ENCODE measurements around the gene HMOX1.
"Not testable (repeated sequence)": the region's sequence is repeated elsewhere in the genome, so short reads cannot be mapped to it uniquely, and the experiment has no call there.

Gene HMOX1

DNA sequence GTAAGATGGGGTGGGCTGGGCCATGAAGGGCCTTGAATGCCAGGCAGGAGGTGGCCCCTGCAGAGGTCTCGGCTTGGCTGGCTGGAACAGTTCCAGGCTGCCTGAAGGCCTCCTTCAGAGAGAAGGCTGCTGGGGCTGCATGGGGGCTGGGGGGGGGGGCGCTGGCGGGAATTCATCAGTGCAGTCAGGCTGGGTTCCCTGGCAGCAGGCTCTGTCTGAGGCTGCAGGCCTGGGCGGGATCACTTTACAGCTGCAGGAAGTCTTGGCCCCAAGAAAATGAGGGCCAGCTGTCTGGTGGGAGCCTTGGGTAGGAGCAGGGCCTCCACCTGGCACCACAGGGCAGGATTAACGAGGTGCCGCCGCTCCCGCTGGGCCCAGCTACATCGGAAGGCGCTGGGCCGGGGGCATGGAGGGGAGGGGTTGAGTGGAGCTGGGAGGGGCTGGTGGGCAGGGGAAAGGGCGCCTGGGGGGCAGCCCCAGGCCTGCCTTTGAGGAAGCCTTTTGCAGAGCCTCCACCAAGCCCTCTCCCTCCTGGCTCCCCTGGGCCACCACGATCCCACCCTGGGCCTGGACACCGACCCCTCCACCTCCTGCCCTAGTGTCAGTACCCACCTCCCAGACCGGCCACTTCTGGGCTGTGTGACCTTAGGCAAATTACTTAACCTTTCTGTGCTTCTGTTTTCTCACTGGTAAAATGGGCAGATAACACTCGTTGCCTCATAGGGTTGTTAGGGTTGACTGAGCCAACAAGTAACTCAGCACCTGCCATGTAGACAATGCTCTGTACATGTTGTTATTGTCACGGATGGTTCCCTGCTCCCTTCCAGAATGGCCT lies 31.0 kb upstream of the HMOX1 start:
- DNase-seq (ENCODE audit: insufficient read length, low spot score) (no peak), FAIRE-seq (no peak)

DNA sequence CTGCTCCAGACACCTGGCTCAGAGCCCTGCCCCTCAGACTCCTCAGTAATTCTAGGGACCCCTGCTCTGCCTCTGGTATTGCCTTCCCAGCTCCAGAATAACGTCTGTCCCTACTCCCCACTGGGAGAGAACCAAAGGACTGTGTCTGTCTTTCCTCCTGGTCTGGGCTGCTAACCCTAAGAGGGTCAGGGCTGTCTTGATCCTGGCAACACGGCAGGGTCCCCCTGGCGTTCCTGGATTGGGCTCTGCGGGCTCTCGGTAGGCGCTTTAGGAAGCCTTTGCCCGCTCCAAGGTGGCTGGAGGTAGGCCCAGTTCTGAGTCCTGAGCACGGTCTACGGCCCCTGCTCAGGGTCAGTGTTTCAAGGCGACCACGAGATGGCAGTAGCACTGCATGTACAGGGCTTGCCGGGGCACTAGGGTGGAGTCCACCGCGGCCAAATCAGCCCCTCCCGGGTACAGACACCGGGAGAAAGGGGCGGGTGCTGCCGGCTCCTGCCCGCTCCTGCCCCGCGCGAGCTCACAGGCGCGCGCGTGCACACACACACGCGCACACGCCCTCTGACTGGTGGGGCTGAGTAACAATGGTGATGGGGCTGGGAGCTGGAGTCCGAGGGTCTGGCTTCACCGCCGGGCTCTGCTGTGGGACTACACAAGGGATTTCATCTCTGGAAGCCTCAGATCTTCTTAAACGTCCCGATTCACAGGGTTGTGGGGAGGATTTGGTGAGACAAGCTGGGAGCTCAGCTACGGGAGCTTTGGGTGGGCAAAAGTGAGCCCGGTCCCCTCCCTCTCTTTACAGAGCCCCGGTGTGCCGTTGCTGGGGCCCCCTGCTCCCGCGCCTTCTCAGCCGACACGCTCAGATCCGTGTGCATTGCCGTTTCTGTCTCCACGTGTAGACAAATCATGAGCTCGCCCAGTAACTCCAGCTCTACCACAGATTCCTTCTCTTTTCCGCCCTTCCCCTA lies 30.1 kb upstream of the HMOX1 start:
- DNase-seq (ENCODE audit: insufficient read length, low spot score), result peak; percentile 88
- FAIRE-seq, result peak; percentile 81

DNA sequence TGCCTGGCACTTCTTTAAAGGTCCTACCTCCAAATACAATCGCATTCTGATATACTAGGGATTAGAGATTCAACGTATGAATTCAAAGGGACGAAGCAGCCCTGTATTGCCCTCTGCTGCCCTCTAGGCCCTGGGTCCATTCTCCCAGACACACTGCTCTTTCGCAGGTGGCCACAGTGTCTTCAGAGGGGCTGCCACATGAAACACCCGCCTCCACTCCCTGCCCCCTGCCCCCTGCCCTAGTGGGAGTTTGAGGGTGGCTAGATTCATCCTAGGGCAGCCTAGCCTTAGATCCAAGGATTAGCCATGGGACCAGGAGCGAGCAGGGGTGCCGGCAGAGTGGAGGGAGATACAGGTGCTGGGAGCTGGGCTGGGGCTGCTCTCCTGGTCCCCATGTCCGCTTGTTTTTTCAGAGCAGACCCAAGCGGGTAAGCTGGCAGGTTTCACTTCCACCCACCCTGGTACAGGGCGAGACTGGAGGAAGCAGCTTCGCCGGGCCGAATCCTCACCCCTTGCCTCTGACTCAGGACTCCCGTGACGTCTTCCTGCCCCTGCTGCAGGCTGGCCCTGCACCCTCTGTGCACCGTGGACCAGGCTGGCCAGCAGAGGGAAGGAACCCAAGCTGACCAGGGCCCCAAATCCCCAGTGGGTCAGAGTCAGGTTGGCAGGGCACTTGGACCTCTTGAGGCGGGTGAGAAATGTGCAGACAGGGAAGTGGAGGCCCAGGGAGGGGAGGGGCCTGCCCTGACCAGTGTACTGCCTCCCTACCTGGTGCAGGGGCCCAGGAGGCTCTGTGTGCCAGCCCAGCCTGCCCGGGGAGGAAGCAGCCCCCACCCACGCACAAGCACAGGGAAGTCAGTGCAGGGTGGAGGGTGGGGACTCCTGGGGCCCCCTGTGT lies 28.4 kb upstream of the HMOX1 start:
- FAIRE-seq (no peak), DNase-seq (ENCODE audit: insufficient read length, low spot score) (no peak)

DNA sequence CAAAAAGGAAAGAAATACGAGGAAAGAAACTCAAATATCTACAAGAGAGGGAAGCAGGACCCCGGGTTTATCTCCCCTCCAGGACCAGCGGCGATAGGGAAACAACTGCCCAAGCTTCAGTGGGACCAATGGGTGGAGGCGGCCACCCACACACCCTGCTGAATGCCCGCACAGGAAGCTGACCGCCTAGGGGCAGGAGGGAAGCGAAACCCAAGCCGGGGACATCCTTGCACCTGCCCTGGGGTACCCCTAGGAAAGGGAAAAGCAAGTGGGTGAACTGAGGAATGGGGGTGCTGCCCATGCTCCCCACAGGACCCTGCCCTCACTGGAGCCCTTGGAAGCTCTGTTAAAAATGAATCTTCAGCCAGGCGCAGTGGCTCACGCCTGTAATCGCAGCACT lies 27.6 kb upstream of the HMOX1 start:
- no peak for FAIRE-seq
- DNase-seq (ENCODE audit: insufficient read length, low spot score), result no peak

DNA sequence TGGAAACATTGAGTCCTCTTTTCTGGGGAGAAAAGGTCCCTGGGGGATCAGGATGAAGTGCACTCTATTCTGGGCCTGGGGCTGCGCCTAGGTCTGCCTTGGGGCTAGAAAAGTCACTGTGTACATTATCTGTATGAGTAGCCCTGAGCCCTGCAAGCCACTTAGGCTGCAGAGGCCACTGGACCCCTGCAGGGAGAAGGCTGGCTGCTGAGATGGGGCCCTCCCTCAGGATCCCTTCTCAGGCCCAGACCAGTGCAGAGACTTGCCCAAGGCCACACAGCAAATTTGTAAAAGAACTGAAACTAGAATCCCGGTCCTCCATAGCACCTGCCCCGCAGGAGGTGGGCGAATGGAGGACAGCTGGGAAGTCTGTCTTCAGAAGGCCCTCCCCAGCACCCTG lies 26.8 kb upstream of the HMOX1 start:
- DNase-seq (ENCODE audit: insufficient read length, low spot score) (no peak), FAIRE-seq (no peak)

DNA sequence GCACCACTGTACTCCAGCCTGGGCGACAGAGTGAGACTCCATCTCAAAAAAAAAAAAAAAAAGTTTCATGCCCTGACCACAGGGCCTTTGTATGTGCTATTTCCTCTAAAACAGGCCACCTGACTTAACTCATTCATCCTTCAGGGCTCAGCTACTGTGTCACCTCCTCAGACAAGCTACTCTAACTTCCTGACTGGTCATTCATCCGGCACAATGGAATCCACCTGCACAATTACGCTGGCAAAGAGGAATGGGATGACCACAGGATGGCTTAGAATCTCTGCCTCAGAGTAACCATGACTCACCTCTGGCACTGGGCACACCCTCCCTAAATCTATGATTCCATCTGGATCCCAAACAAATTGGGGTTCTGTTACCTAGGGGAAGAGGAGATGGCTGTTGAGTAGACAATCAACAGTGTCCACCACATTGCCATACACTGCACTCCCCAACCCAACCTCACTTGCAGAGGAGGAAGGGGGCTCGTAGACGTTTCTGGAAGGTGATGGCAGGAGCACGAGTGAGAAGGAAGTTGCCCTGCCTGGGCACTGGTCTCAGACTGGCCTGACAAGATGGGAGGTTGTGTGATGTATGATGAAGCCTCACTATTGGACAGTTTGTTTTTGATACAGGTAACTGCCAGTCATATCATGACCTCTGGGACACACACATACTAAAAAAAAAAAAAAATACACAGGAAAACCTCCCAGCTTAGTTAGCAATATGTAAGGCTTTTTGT lies 22.8 kb upstream of the HMOX1 start:
- DNase-seq (ENCODE audit: insufficient read length, low spot score), result no peak
- FAIRE-seq, result no peak

DNA sequence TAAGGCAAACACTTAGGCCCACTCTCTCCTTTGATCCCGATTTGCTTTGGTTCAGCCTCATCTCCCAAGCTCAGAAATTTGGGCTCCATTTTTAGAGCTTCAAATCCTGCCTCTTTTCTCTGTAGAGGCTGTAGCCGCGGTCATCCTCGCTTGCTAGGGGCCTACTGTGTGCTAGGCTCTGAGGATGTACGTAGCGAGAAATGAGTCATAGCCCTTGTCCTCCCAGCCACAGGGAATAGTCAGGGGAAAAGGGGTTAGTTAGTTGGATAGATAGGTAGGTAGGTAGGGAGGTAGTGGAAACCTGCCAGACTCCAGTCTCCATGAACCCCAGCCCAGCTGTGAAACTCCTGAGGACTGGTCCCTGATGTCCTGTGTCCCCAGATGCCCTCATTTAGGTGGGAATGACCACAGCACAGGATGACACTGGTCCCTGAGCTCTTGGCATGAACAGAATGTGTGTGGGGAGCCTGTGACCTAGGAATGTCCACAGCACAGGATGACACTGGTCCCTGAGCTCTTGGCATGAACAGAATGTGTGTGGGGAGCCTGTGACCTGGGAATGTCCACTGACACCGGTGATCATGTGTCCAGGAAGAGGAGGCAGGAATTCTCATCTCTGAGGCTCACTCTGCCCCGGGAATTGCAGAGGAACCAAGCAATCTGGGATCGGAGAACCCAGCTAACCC lies 21.4 kb upstream of the HMOX1 start:
- DNase-seq (ENCODE audit: insufficient read length, low spot score) (no peak), FAIRE-seq (no peak)

DNA sequence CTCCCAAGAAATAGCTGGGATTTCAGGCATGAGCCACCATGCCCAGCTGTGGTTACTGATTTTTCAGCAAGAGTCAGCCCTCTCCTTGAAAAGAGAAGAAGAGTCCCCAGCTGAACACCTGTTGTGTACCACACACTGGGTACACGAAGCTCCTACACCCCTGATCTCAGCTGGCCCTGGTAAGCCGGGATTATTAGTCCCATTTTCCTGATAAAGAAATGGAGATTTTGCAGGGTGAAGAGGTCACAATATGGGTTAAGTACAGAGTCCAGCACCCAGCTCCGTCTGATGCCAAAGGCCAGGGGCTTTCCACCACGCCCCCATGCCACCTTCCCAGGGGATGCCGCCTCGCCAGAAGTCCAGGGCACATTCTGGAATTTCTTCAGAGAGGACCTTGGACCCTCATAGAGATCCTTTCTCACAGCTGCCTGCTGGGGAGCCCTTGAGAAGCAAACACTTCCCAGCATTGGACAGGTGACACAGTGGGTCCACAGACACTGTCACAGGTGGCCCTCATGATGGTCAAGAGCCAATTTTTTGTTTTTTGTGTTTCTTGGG lies 19.8 kb upstream of the HMOX1 start:
- FAIRE-seq, result no peak

DNA sequence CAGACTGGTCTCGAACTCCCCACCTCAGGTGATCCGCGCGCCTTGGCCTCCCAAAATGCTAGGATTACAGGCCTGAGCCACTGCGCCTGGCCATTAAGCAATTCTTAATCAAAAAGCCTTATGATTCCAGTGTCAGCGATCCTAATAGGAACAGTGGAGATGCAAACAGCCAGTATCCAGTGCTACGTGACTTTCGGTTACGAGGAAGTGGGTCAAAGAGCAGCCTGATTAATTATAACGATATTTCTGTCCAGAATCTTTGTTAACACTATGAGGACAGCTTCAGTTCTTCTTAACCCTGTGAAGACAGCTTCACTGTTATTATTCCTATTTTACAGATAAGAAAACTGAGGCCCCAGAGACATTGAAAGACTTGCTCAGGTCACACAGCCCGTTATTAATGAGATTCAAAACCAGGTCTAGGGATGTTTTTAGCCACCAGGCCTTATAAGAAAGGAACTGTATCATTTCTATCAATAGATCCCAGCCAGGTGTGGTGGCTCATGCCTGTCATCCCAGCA lies 17.3 kb upstream of the HMOX1 start:
- FAIRE-seq (no peak), DNase-seq (ENCODE audit: insufficient read length, low spot score) (no peak)

More for the DNA sequence above, 19.8 kb upstream of the HMOX1 start:
- DNase-seq (ENCODE audit: insufficient read length, low spot score), result no peak

DNA sequence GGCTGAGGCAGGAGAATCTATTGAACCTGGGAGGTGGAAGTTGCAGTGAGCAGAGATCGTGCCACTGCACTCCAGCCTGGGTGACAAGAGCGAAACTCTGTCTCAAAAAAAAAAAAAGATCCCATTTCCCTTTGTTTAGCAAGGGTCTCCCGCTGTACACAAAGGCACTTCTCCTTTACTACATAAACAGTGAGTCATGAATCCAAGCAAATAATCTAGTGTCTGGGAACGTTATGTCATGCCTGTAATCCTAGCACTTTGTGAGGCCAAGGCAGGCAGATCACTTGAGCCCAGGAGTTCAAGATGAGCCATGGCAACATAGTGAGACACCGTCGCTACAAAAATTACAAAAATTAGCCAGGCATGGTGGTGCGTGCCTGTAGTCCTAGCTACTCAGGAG lies 16.7 kb upstream of the HMOX1 start:
- not testable (repeated sequence) for DNase-seq (ENCODE audit: insufficient read length, low spot score); FAIRE-seq

DNA sequence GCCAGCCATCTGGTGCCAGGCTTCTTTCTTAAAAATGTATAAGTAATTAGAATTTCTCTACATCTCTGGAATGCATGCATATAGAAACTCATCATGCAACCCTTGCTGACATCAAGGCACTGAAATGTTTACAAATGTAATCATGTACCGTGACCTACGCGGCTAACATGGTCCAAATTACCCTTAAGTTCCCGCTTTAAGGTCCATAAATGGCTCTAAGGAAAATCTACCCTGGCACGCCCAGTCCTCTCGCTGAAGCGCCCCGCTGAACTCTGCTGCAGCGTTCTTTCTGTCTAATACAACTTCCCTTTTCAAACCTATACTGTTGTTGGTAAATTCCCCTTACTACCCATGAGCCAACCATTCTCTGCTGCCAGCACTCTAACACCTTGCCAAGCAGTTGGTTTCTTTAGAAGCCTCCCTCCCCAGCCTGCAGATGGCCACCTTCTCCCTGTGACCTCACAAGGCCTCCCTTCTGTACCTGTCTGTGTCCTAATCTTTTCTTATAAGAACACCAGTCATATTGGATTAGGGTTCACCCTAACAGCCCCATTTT lies 13.5 kb upstream of the HMOX1 start:
- FAIRE-seq (no peak), DNase-seq (ENCODE audit: insufficient read length, low spot score) (no peak)

DNA sequence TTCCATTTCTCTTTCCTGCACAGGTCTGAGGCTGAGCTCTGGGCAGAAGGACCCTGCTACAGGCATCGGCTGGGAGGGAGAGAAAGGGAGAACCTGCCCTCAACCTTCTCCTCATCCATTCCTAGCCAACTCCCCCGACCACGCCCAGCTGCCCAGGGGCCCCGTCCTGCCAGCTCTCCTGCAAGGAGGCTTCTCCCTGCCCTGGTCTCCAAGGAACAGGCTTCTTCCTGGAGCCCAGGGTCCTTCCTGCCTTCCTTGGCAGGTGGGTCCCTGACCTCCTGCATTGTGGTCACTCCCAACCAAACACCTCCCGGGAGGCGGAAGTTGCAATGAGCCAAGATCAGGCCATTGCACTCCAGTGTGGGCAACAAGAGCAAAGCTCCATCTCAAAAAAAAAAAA lies 12.5 kb upstream of the HMOX1 start:
- no peak for FAIRE-seq
- DNase-seq (ENCODE audit: insufficient read length, low spot score), result no peak

DNA sequence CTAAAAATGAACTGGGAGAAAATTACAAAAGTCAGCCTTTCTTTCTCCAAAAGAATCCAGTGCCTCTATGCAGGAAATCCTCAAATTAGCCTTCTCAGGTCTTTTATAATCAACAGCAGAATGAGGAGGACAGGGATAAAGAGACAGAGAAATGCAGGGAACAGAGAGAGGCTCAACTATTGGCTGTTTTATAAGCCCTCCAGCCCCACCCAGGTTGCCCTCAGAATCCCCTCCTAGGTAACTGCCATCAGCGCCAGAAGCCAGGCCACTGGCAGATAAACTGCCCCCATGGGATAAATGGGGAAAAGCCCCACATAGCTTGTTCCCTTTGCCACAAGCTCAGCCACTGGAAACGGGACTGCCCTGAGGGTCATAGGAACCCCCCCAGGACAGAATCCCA lies 10.9 kb upstream of the HMOX1 start:
- FAIRE-seq, result no peak

DNA sequence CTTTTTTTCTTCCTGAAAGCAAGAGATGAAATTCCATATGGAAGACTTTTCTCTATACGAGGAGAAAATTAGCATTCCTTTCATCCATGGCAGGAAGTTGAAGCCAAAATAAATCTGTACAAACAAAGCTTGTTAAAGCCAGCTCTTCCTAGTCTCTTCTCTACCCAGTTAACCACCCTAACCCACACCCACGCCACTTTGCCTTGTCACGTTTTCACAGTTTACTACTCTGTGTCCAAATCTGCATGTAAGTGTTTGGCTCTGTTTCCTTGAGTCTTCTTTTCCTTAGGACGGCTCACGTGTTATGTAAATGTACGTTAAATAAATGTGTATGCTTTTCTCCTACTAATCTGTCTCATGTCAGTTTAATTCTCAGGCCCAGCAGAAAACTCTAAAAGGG lies 7.1 kb upstream of the HMOX1 start:
- no peak for FAIRE-seq
- no peak for DNase-seq (ENCODE audit: insufficient read length, low spot score)

More for the DNA sequence above, 10.9 kb upstream of the HMOX1 start:
- DNase-seq (ENCODE audit: insufficient read length, low spot score), result no peak

DNA sequence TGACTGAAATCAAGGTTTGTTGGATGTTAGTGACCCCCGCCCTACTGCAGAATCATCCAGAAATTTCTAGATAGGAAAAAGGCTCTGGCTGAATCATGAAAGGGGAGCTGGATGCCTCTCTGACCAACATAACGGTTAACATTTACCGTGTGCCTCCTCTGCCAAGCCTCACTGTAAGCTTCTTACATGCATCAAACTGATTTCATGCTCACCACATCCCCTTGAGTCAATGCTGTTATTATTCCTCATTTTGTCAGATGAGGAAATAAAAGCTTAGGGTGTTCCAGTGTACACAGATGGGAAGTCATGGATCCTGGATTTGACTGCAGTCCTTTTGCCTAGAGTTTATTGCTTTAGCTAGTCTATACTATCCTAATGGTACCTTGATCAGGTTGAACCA lies 5.9 kb upstream of the HMOX1 start:
- FAIRE-seq, result no peak
- no peak for DNase-seq (ENCODE audit: insufficient read length, low spot score)

DNA sequence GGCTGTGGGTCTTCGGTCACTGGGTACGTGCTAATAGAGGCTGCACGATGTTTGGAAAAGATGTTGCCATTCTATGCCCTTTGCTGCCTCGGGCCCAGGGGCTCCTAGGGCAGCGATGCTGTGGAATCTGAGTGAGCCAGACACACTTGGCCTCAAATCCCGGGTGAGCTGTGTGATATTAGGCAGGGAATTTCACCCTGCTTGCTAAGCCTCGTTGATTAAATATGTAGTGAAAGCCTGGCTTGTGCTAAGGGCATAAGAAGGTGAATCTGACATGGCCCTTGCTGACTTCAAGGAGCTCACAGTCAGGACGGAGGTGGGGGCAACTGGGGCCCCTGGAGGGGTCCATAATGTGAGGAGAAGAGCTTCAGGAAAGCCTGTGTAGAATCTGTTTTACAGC lies 5.4 kb upstream of the HMOX1 start:
- DNase-seq (ENCODE audit: insufficient read length, low spot score) (no peak), FAIRE-seq (no peak)

DNA sequence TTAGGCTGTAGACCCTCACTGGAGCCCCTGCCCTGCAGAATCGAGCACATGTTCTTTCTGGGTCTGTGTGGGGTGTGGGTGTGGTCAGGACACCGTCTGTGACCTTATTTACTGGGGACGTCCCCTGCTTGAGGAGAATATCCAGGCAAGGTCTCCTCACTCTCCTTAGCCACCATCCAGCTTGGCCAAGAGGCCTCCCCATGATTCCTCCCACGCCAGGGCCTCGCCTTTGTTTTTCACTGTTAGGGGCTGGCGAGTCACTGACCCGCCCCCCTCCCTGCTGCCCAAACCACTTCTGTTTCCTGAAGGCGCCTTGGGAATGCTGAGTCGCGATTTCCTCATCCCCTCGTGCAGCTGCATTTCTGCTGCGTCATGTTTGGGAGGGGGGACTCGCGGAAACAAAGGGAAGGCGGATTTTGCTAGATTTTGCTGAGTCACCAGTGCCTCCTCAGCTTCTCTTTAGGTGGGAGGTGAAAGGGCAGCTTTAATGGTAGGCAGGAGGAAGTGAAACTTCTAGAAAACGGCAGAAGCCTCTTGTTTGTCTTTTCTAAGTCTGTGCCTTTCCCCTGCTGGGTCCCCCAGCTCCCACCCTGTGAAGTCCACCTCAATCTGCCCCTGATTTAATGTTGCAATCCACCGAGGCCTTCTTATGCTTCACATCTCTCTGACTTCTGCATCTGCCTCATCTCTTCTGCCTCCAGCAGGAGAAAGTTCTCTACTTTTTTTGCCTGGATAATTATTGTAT lies 4.0 kb upstream of the HMOX1 start:
- peak; percentile 84 for DNase-seq (ENCODE audit: insufficient read length, low spot score)
- no peak for FAIRE-seq

DNA sequence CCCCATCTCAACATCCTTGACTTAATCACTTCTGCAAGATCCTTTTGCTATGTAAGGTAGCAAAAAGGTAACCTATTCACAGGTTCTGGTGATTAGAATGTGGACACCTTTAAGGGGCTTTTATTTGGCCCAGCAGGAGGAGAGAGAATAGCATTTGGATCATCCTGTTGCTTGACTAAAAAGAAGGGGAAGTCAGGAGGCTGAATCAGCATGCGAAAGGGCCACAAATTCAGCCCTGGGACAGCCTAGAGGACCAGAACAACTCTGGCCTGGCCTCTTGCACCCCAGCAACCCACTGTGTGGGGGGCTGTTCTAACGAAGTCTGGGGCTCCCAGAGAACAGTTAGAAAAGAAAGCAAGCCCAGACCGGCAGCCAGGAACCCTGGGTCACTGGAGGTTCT lies 3.2 kb upstream of the HMOX1 start:
- DNase-seq (ENCODE audit: insufficient read length, low spot score) (no peak), FAIRE-seq (no peak)

Data from HTR-8/SVneo (cell line).